GM19468 (cell line): ENCODE results near the gene MYL12A.

Source experiments
- ATAC-seq: cut with Tn5 transposase; IDR thresholded peaks from one replicate; pipeline ENCODE4 v1.9.1; 2021; ENCODE audit warnings: mild to moderate bottlenecking, moderate library complexity, moderate number of reproducible peaks; ENCODE audit not compliant: unreplicated experiment; ENCODE audit errors: extremely low read depth

Gene MYL12A

GRCh38 chr18:3223356-3223755 is 24.2 kb upstream of the MYL12A start:
- ATAC-seq = no peak

GRCh38 chr18:3224223-3224622 is 23.4 kb upstream of the MYL12A start:
- ATAC-seq = no peak

- no peak for ATAC-seq
These were observed 22.0 kb upstream of the MYL12A start for GRCh38 chr18:3225588-3225987.

GRCh38 chr18:3226048-3226447 is 21.6 kb upstream of the MYL12A start:
- no peak for ATAC-seq

GRCh38 chr18:3230401-3231334 is 16.9 kb upstream of the MYL12A start:
- no peak for ATAC-seq

- no peak for ATAC-seq
These were observed 14.6 kb upstream of the MYL12A start for GRCh38 chr18:3233004-3233403.

GRCh38 chr18:3233433-3234168 is 14.0 kb upstream of the MYL12A start:
- no peak for ATAC-seq

GRCh38 chr18:3234457-3234856 is 13.1 kb upstream of the MYL12A start:
- no peak for ATAC-seq

GRCh38 chr18:3235846-3236245 is 11.8 kb upstream of the MYL12A start:
- ATAC-seq = no peak

GRCh38 chr18:3236470-3236869 is 11.1 kb upstream of the MYL12A start:
- no peak for ATAC-seq

GRCh38 chr18:3238742-3239141 is 8.9 kb upstream of the MYL12A start:
- ATAC-seq = no peak

GRCh38 chr18:3245185-3245564 is 2.4 kb upstream of the MYL12A start:
- no peak for ATAC-seq

GRCh38 chr18:3245853-3246634 is 1.6 kb upstream of the MYL12A start:
- ATAC-seq = peak; percentile 10

GRCh38 chr18:3246635-3247239 is 864 bp upstream of the MYL12A start:
- ATAC-seq = no peak

- ATAC-seq = no peak
These were observed 559 bp downstream of the MYL12A start for GRCh38 chr18:3248062-3248657.

GRCh38 chr18:3248658-3249359 is 1.2 kb downstream of the MYL12A start:
- no peak for ATAC-seq

GRCh38 chr18:3250237-3251107 is 2.9 kb downstream of the MYL12A start:
- ATAC-seq = no peak

GRCh38 chr18:3251249-3251962 is 3.8 kb downstream of the MYL12A start:
- ATAC-seq = no peak
